A673 (cell line): ENCODE measurements around the gene LRRC17. TPM values are rescaled to one million over a fixed set of nuclear protein-coding genes. Genes with fewer than 3 reads are reported as not detected.

ENCODE experiments used
- BruUV-seq: library from RNA; stranded (reverse); fragments of 400-500 nt; replicated peaks from 2 replicates; lab custom pipeline; 2021; lab: Mats Ljungman, UMichigan
- CTCF ChIA-PET: fragments of 300-600 bp; sonication (Branson Sonifier 250); formaldehyde crosslinking; loops from one replicate; lab custom pipeline; 2022; ENCODE audit warnings: antibody characterized with exemption; lab: Charles Lee
- POLR2A ChIA-PET: fragments of 300-600 bp; sonication (Branson Sonifier 250); formaldehyde crosslinking; loops from one replicate; lab custom pipeline; 2022; ENCODE audit warnings: antibody characterized with exemption; ENCODE audit not compliant: low non-redundant PET; lab: Charles Lee
- DNase-seq: peaks from one replicate; pipeline ENCODE4 v3.0.0-alpha.2; 2015; ENCODE audit warnings: low spot score
- H3K27ac ChIP-seq: fragments of 200-600 bp; sonication (generic); 2 replicates; pipeline ENCODE4 v1.5.1; 2016; ENCODE audit warnings: mixed run types, low read depth, mild to moderate bottlenecking, mixed read lengths, antibody characterized with exemption, low read length; ENCODE audit not compliant: poor library complexity, severe bottlenecking
- H3K27me3 ChIP-seq: fragments of 200-600 bp; sonication (generic); replicated peaks from 2 replicates; pipeline ENCODE4 v1.6.1; 2017; ENCODE audit warnings: mixed run types, low read depth, mild to moderate bottlenecking, mixed read lengths, antibody characterized with exemption, low read length; ENCODE audit not compliant: insufficient read depth, poor library complexity
- H3K36me3 ChIP-seq: fragments of 200-600 bp; sonication (generic); 2 replicates; pipeline ENCODE4 v1.6.1; 2016; ENCODE audit warnings: mixed run types, mild to moderate bottlenecking, mixed read lengths, antibody characterized with exemption, low read length; ENCODE audit not compliant: insufficient read depth, poor library complexity, severe bottlenecking
- H3K4me1 ChIP-seq: fragments of 200-600 bp; sonication (generic); 2 replicates; pipeline ENCODE4 v1.6.1; 2017; ENCODE audit warnings: mixed run types, mild to moderate bottlenecking, mixed read lengths, antibody characterized with exemption, low read length; ENCODE audit not compliant: insufficient read depth, poor library complexity, severe bottlenecking
- H3K4me3 ChIP-seq: fragments of 200-600 bp; sonication (generic); 2 replicates; pipeline ENCODE4 v1.5.1; 2016; ENCODE audit warnings: low read depth, mixed run types, mild to moderate bottlenecking, mixed read lengths, low read length; ENCODE audit not compliant: poor library complexity, severe bottlenecking
- H3K9me3 ChIP-seq: fragments of 200-600 bp; sonication (generic); 2 replicates; pipeline ENCODE4 v1.6.1; 2016; ENCODE audit warnings: mixed run types, low read depth, mild to moderate bottlenecking, mixed read lengths, antibody characterized with exemption, low read length; ENCODE audit not compliant: poor library complexity, severe bottlenecking
- CTCF ChIP-seq: fragments of 300-800, 200-600 bp; sonication (generic); conservative IDR thresholded peaks from 2 replicates; pipeline ENCODE4 v1.5.1; 2017; ENCODE audit warnings: low read depth, mild to moderate bottlenecking, antibody characterized with exemption, low read length, moderate library complexity, mixed read lengths
- EZH2 ChIP-seq: fragments of 200-600 bp; sonication (generic); IDR thresholded peaks from 2 replicates; pipeline ENCODE4 v1.6.1; 2017; ENCODE audit warnings: borderline replicate concordance, low read depth, mild to moderate bottlenecking, mixed read lengths, antibody characterized with exemption, low read length; ENCODE audit not compliant: poor library complexity, severe bottlenecking
- intact Hi-C: fragments of 100-400 bp; cut with micrococcal nuclease; formaldehyde crosslinking; loops from one replicate; pipeline ENCODE4 v1.10.0; 2022; ENCODE audit not compliant: unreplicated experiment
- total RNA-seq: library from RNA; stranded (reverse); gene quantifications from 2 replicates; pipeline ENCODE4 v1.2.3, GENCODE V29; 2021

Gene LRRC17
- total RNA-seq, 1 experiment from 2014 or later: 10.0 TPM

GRCh38 chr7:102874166-102874829 lies 38.5 kb upstream of the LRRC17 start:
- POLR2A ChIA-PET: no interaction called here
- no peak for DNase-seq
- intact Hi-C loops: loop anchor here (5.0 kb wide), 2 partner anchors 37 to 38 kb away; partner anchors contain the start of gene LRRC17
- no peak overlapping the region for H3K4me3 ChIP-seq
- H3K27me3 ChIP-seq: peaks cover 58% of the 10 kb centered on the region
- TF ChIP-seq CTCF (no peak), EZH2 (no peak)
- H3K4me1 ChIP-seq: peaks cover 22% of the 10 kb centered on the region
- no peaks in the 10 kb centered on the region for H3K36me3 ChIP-seq
- H3K27ac ChIP-seq: no peak overlapping the region
- BruUV-seq: no TSS peak
- H3K9me3 ChIP-seq: no peaks in the 10 kb centered on the region
- CTCF ChIA-PET: no interaction called here

GRCh38 chr7:102874966-102875365 lies 37.8 kb upstream of the LRRC17 start:
- BruUV-seq: no TSS peak
- H3K4me3 ChIP-seq: no peak overlapping the region
- peaks cover 56% of the 10 kb centered on the region for H3K27me3 ChIP-seq
- H3K9me3 ChIP-seq: no peaks in the 10 kb centered on the region
- no peak overlapping the region for H3K27ac ChIP-seq
- H3K36me3 ChIP-seq: no peaks in the 10 kb centered on the region
- intact Hi-C loops: loop anchor here (5.0 kb wide), 2 partner anchors 37 to 38 kb away; partner anchors contain the start of gene LRRC17
- TF ChIP-seq EZH2 (no peak), CTCF (no peak)
- ChIA-PET POLR2A (no interaction called here), CTCF (no interaction called here)
- no peak for DNase-seq
- peaks cover 22% of the 10 kb centered on the region for H3K4me1 ChIP-seq

GRCh38 chr7:102875700-102876295 lies 37.0 kb upstream of the LRRC17 start:
- POLR2A ChIA-PET: no interaction called here
- intact Hi-C loops: no loop called here
- peaks cover 22% of the 10 kb centered on the region for H3K4me1 ChIP-seq

More at GRCh38 chr7:102875700-102876295, 37.0 kb upstream of the LRRC17 start:
- CTCF ChIA-PET: no interaction called here
- H3K36me3 ChIP-seq: no peaks in the 10 kb centered on the region
- DNase-seq: peak; percentile 59
- peaks cover 57% of the 10 kb centered on the region for H3K27me3 ChIP-seq
- no TSS peak for BruUV-seq
- TF ChIP-seq EZH2: no peak
- TF ChIP-seq CTCF: no peak
- no peak overlapping the region for H3K27ac ChIP-seq
- no peaks in the 10 kb centered on the region for H3K9me3 ChIP-seq
- no peak overlapping the region for H3K4me3 ChIP-seq
